Loucy (cell line): ENCODE data around the gene GRID2.

ENCODE experiments used
- H2AFZ ChIP-seq: fragments of 200-600 bp; sonication (generic); 2 replicates; pipeline ENCODE4 v1.6.0; 2016; ENCODE audit warnings: antibody characterized with exemption, mild to moderate bottlenecking, low read length, moderate library complexity
- H3F3A ChIP-seq: fragments of 200-600 bp; 2 replicates; pipeline ENCODE4 v1.6.0; 2016; ENCODE audit warnings: antibody characterized with exemption, low read depth, mild to moderate bottlenecking
- H3K27me3 ChIP-seq: fragments of 200-600 bp; sonication (generic); 2 replicates; pipeline ENCODE4 v1.6.1; 2014; ENCODE audit warnings: low read length, mild to moderate bottlenecking; ENCODE audit not compliant: insufficient read depth, poor library complexity, severe bottlenecking
- H3K36me3 ChIP-seq: fragments of 200-600 bp; sonication (generic); 2 replicates; pipeline ENCODE4 v1.6.1; 2016; ENCODE audit warnings: low read length; ENCODE audit not compliant: insufficient read depth
- H3K4me1 ChIP-seq: fragments of 200-600 bp; sonication (generic); 2 replicates; pipeline ENCODE4 v1.5.1; 2014; ENCODE audit warnings: low read length, mild to moderate bottlenecking; ENCODE audit not compliant: insufficient read depth, poor library complexity, severe bottlenecking
- H3K4me2 ChIP-seq: fragments of 200-600 bp; sonication (generic); 2 replicates; pipeline ENCODE4 v1.6.0; 2014; ENCODE audit warnings: antibody characterized with exemption, low read length, low read depth, mild to moderate bottlenecking; ENCODE audit not compliant: poor library complexity, severe bottlenecking
- H3K4me3 ChIP-seq: fragments of 200-600 bp; sonication (generic); 2 replicates; pipeline ENCODE4 v1.5.1; 2014; ENCODE audit warnings: low read length, mild to moderate bottlenecking, mixed read lengths; ENCODE audit not compliant: poor library complexity, severe bottlenecking
- H3K79me2 ChIP-seq: fragments of 200-600 bp; sonication (generic); 2 replicates; pipeline ENCODE4 v1.6.1; 2014; ENCODE audit warnings: low read length; ENCODE audit not compliant: insufficient read depth
- H3K9ac ChIP-seq: fragments of 200-600 bp; sonication (generic); 2 replicates; pipeline ENCODE4 v1.6.0; 2014; ENCODE audit warnings: mild to moderate bottlenecking, low read depth, low read length, moderate library complexity; ENCODE audit not compliant: poor library complexity, severe bottlenecking
- H3K9me2 ChIP-seq: fragments of 200-600 bp; sonication (generic); replicated peaks from 2 replicates; pipeline ENCODE4 v1.6.1; 2016; ENCODE audit warnings: low read depth, low read length, mixed read lengths
- H3K9me3 ChIP-seq: fragments of 200-600 bp; sonication (generic); 2 replicates; pipeline ENCODE4 v1.6.1; 2014; ENCODE audit warnings: mild to moderate bottlenecking, antibody characterized with exemption, low read length, low read depth; ENCODE audit not compliant: insufficient read depth
- H4K20me1 ChIP-seq: fragments of 200-600 bp; sonication (generic); 2 replicates; pipeline ENCODE4 v1.6.0; 2014; ENCODE audit warnings: antibody characterized with exemption, low read length, mild to moderate bottlenecking; ENCODE audit not compliant: insufficient read depth, poor library complexity, severe bottlenecking
- EZH2phosphoT487 ChIP-seq: fragments of 200-600 bp; IDR thresholded peaks from 2 replicates; pipeline ENCODE4 v1.6.1; 2018; ENCODE audit warnings: antibody characterized with exemption, mild to moderate bottlenecking, moderate library complexity, borderline replicate concordance
- TF ChIP-seq, protein P1 (sequence below): fragments of 200-600 bp; sonication (generic); conservative IDR thresholded peaks from 2 replicates; pipeline ENCODE4 v1.5.1; 2014; ENCODE audit warnings: mild to moderate bottlenecking, antibody characterized with exemption, low read length

GRID2 gene

DNA sequence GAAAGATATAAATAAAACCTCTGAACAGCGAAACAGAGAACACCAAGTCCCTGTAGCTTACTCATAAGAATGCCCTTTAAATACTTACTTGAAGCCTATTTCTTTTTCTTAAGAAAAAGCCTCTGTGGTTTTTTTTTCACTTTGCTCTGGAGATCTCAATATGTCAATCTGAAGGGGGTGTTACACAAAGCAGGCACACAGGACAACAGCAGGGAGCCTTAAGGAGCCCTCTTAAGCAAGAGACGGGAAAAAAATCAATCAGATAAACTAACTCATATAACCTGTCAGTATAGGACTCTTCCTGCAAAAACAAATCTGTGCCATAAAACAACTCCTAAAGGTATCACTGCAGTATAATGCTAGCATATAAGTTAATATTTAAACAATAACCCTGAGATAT is 913.7 kb downstream of the GRID2 start:
- TF ChIP-seq, protein P1, sequence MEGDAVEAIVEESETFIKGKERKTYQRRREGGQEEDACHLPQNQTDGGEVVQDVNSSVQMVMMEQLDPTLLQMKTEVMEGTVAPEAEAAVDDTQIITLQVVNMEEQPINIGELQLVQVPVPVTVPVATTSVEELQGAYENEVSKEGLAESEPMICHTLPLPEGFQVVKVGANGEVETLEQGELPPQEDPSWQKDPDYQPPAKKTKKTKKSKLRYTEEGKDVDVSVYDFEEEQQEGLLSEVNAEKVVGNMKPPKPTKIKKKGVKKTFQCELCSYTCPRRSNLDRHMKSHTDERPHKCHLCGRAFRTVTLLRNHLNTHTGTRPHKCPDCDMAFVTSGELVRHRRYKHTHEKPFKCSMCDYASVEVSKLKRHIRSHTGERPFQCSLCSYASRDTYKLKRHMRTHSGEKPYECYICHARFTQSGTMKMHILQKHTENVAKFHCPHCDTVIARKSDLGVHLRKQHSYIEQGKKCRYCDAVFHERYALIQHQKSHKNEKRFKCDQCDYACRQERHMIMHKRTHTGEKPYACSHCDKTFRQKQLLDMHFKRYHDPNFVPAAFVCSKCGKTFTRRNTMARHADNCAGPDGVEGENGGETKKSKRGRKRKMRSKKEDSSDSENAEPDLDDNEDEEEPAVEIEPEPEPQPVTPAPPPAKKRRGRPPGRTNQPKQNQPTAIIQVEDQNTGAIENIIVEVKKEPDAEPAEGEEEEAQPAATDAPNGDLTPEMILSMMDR: no peak
- TF ChIP-seq EZH2phosphoT487: no peak
- no peak overlapping the region for H3K9ac ChIP-seq

DNA sequence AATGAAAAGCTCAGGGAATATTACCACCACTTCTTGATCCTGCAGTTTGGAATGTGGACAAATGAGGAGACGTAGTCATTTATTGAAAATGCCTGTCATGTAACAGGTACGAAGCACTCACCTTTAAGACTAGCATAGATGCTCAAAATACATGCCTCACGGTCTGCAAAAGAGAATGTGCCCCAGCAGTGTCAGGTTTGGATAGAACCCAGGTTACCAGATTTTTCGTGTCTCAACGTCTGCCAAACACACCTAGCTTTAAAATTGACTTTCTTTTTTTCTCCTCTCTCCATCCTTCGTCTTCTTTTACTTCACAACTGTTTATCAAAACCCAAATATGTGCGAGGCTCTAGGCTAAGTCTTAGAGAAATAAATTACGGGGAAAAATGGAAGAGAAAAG is 918.0 kb downstream of the GRID2 start:
- no peaks in the 10 kb centered on the region for H3K9me3 ChIP-seq
- H4K20me1 ChIP-seq: no peaks in the 10 kb centered on the region
- H3K9me2 ChIP-seq: no peaks in the 10 kb centered on the region
- no peaks in the 10 kb centered on the region for H3K36me3 ChIP-seq
- no peaks in the 10 kb centered on the region for H3K4me1 ChIP-seq
- no peak overlapping the region for H2AFZ ChIP-seq
- no peaks in the 10 kb centered on the region for H3F3A ChIP-seq
- no peak for TF ChIP-seq EZH2phosphoT487
- TF ChIP-seq, protein P1: no peak
- no peak overlapping the region for H3K9ac ChIP-seq
- no peak overlapping the region for H3K4me3 ChIP-seq
- no peaks in the 10 kb centered on the region for H3K79me2 ChIP-seq
- no peaks in the 10 kb centered on the region for H3K27me3 ChIP-seq
- H3K4me2 ChIP-seq: no peak overlapping the region

More for the DNA sequence above, 913.7 kb downstream of the GRID2 start:
- no peaks in the 10 kb centered on the region for H3K9me2 ChIP-seq
- no peak overlapping the region for H2AFZ ChIP-seq
- no peaks in the 10 kb centered on the region for H3K9me3 ChIP-seq
- no peaks in the 10 kb centered on the region for H3K4me1 ChIP-seq
- no peak overlapping the region for H3K4me2 ChIP-seq
- no peaks in the 10 kb centered on the region for H3K27me3 ChIP-seq
- no peaks in the 10 kb centered on the region for H4K20me1 ChIP-seq
- H3K79me2 ChIP-seq: no peaks in the 10 kb centered on the region
- no peak overlapping the region for H3K4me3 ChIP-seq
- no peaks in the 10 kb centered on the region for H3K36me3 ChIP-seq
- no peaks in the 10 kb centered on the region for H3F3A ChIP-seq

DNA sequence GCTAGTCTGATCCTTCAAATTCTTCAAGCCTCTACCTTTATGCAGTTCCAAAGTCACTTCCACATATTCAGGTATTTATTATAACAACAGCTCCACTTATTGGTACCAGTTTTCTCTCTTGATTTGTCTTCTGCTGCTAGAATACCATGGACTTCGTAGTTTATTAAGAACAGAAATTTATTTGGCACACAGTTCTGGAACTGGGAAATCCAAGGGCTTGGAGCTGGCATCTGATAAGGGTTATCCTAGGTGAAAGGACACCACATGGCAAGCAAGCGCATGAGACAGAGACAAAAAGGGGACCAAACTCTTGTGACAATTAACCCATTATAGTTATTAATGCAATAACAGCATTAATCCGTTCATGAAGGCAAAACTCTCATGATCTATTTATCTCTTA is 924.3 kb downstream of the GRID2 start:
- Histone ChIP-seq H2AFZ (no peak overlapping the region), H3F3A (no peaks in the 10 kb centered on the region), H3K4me2 (no peak overlapping the region), H3K27me3 (no peaks in the 10 kb centered on the region), H3K4me3 (no peak overlapping the region), H3K9me2 (no peaks in the 10 kb centered on the region), H3K36me3 (no peaks in the 10 kb centered on the region), H3K9ac (no peak overlapping the region), H3K9me3 (no peaks in the 10 kb centered on the region), H4K20me1 (no peaks in the 10 kb centered on the region), H3K79me2 (no peaks in the 10 kb centered on the region), H3K4me1 (no peaks in the 10 kb centered on the region)
- no peak for TF ChIP-seq EZH2phosphoT487
- TF ChIP-seq, protein P1: no peak
